Adrenal gland (tissue), 12 donors: ENCODE results near the gene ZNF438. TPM values are rescaled to one million over a fixed set of nuclear protein-coding genes. Genes with fewer than 3 reads are reported as not detected.

Source experiments
- DNase-seq, 7 donors: peaks; one replicate each; pipeline ENCODE4 v3.0.0-alpha.2; 2019 to 2020
- H3K27ac ChIP-seq, 5 donors: fragments of 200-600 bp; sonication (generic) in 4 of 5; 1 replicate in 3 of 5; 2 replicates in 2 of 5; pipeline versions ENCODE4 v1.5.1 to v1.8.0; 2016 to 2020; ENCODE audit warnings: mild to moderate bottlenecking in 1 of 5
- H3K27me3 ChIP-seq: fragments of 200-600 bp; 2 replicates; pipeline ENCODE4 v1.8.0; 2021
- H3K36me3 ChIP-seq, 2 donors: fragments of 200-600 bp; replicated peaks in 1 of 2; 1 replicate in 1 of 2; 2 replicates in 1 of 2; pipeline versions ENCODE4 v1.5.1 to v1.8.0; 2018 to 2022
- H3K4me1 ChIP-seq, 2 donors: fragments of 200-600 bp; replicated peaks in 1 of 2; 1 replicate in 1 of 2; 2 replicates in 1 of 2; pipeline versions ENCODE4 v1.5.1 to v1.8.0; 2018 to 2021
- H3K4me3 ChIP-seq, 4 donors: fragments of 200-600 bp; sonication (generic) in 3 of 4; one replicate each; pipeline ENCODE4 v1.5.1; 2016 to 2018
- H3K9me3 ChIP-seq, 3 donors: fragments of 200-600 bp; sonication (generic) in 1 of 3; replicated peaks in 1 of 3; 1 replicate in 2 of 3; 2 replicates in 1 of 3; pipeline versions ENCODE4 v1.5.1 to v1.8.0; 2016 to 2021
- POLR2A ChIP-seq, 2 donors: fragments of 450-650 bp; IDR thresholded peaks; one replicate each; pipeline ENCODE4 v1.6.1; 2017; ENCODE audit warnings: antibody characterized with exemption in 2 of 2, mild to moderate bottlenecking in 2 of 2, moderate library complexity in 1 of 2
- WGBS, 4 donors: extraction: QIAGEN DNeasy Blood & Tissue Kit in 2 of 4; methylation state at CpG; one replicate each; pipeline versions ENCODE4 v1.1.5 to v1.1.7; 2013 to 2017; 5-methylcytosine and 5-hydroxymethylcytosine counted together
- intact Hi-C, 2 donors: fragments of 100-400 bp; cut with DNase I; formaldehyde crosslinking; loops; one replicate each; pipeline versions ENCODE4 v1.14.1 to v1.15.0; 2022 to 2023
- polyA plus RNA-seq, 3 donors: library from polyadenylated mRNA; stranded (reverse); fragments of 200-250 nt in 2 of 3; fragments of 350-450 nt in 1 of 3; fragmentation: Illumina TruSeq in 1 of 3; extraction: RNeasy Lipid Tissue Mini Kit (QIAGEN cat#74804) in 1 of 3; gene quantifications; one replicate each; pipeline ENCODE4 v1.2.3, GENCODE V29; 2013 to 2014
- total RNA-seq, 9 donors: library from RNA; depleted of rRNA in 4 of 9; stranded (reverse); fragments of >200 nt in 4 of 9; fragments of 120-200 nt in 1 of 9; fragmentation: NEBNext Ultra II Directional in 1 of 9; extraction: Animal tissue kit (Norgen Biotek cat#: 25700) in 1 of 9; gene quantifications; one replicate each; pipeline versions ENCODE4 v1.1.0 to v1.2.4, GENCODE V29; 2013 to 2023
- TF ChIP-seq, protein P1 (sequence below), 6 experiments: fragments of 450-650 bp in 4 of 6; fragments of 200-600 bp in 2 of 6; sonication (generic) in 1 of 6; IDR thresholded peaks; 1 replicate in 5 of 6; 2 replicates in 1 of 6; pipeline versions ENCODE4 v1.5.1 to v1.8.0; 2016 to 2021; ENCODE audit warnings: antibody characterized with exemption in 6 of 6, mild to moderate bottlenecking in 2 of 6, moderate library complexity in 1 of 6
- donor health status: healthy with polysubstance abuse.
- donor health status: Bipolar disorder and iron deficiency.
- donor health status: DM: yes; HTN: yes; CAD: no.
- donor health status: DM: no; HTN: no; CAD: no.
- donor health status: DM: no; HTN: no; CAD: no.
- donor health status: DM: yes; HTN: yes; CAD: no.

Gene ZNF438
- total and polyA plus RNA-seq, 12 donors: 3.4 to 15.5 (median 5.7) TPM

DNA sequence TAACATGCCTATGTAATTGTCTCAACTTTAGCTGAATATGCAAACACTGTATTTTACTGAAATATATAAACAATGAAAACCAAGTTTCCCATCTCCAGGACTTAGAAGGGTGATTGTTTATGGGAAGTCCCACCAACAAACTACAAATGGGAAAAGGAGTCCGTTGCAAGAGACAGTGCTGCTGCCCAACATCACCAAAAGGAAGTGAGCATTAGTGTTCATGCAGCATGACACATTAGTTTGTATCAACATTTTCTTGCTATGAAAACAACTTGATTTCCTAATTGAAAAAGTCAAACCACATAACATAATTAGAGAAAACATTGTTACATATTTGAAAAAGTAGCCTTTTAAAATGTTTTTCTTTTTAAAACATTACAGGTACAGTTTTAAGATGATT is 138.5 kb downstream of the ZNF438 start:
- H3K4me3 ChIP-seq: no peak overlapping the region
- WGBS, 4 donors: 80 to 84% (median 84%) methylated on average over 1 of the region's 1 CpG
- DNase-seq: no peak
- no peaks in the 10 kb centered on the region for H3K27me3 ChIP-seq
- no peak overlapping the region for H3K27ac ChIP-seq
- intact Hi-C loops: no loop called here
- no peaks in the 10 kb centered on the region for H3K36me3 ChIP-seq
- H3K4me1 ChIP-seq: no peaks in the 10 kb centered on the region
- TF ChIP-seq, protein P1, sequence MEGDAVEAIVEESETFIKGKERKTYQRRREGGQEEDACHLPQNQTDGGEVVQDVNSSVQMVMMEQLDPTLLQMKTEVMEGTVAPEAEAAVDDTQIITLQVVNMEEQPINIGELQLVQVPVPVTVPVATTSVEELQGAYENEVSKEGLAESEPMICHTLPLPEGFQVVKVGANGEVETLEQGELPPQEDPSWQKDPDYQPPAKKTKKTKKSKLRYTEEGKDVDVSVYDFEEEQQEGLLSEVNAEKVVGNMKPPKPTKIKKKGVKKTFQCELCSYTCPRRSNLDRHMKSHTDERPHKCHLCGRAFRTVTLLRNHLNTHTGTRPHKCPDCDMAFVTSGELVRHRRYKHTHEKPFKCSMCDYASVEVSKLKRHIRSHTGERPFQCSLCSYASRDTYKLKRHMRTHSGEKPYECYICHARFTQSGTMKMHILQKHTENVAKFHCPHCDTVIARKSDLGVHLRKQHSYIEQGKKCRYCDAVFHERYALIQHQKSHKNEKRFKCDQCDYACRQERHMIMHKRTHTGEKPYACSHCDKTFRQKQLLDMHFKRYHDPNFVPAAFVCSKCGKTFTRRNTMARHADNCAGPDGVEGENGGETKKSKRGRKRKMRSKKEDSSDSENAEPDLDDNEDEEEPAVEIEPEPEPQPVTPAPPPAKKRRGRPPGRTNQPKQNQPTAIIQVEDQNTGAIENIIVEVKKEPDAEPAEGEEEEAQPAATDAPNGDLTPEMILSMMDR (IDR thresholded peaks at IDR 0.05): no peak
- no peak for TF ChIP-seq POLR2A (IDR thresholded peaks at IDR 0.05)
- H3K9me3 ChIP-seq: no peaks in the 10 kb centered on the region

DNA sequence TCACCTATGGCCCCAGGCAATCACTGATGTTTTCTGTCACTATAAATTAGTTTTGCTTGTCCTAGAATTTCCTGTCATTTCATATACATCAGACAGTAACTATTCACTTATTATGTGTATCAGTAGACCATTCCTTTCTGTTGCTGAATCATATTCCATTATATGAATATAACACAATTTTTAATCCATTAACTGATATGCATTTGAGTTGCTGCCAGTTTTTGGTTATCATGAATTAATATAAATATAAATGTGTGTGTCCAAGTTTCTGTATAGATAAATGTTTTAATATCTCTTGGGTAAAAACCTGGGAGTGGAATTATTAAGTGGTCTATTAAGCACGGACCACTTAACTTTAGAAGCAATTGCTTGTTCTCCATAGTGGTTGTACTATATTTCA is 143.8 kb downstream of the ZNF438 start:
- WGBS, 4 donors: 89 to 95% (median 93%) methylated on average over 1 of the region's 1 CpG
- H3K36me3 ChIP-seq: no peaks in the 10 kb centered on the region
- no peak for DNase-seq
- H3K27me3 ChIP-seq: no peaks in the 10 kb centered on the region
- H3K4me1 ChIP-seq: no peaks in the 10 kb centered on the region
- TF ChIP-seq, protein P1 (IDR thresholded peaks at IDR 0.05): no peak
- no peak for TF ChIP-seq POLR2A (IDR thresholded peaks at IDR 0.05)
- H3K27ac ChIP-seq: no peak overlapping the region
- no peak overlapping the region for H3K4me3 ChIP-seq
- intact Hi-C loops: no loop called here
- H3K9me3 ChIP-seq: no peaks in the 10 kb centered on the region

DNA sequence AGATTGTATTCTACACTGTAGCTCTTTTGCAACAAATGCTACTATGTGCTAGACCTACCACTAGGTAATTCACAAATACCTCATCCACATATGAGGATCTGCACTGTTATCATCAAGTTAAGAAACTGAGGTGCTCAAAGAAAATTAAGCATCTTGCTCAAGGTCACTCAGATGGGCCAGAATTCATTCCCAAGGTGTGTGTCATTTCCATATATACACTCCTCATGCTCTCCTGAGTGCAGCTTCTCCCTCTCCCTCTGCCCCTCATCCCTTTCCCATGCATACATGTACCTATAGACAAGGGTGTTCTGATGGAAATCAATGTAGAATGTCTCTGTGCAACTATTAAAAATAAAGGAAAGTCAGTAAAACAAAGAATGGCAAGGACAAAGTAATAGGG is 146.2 kb downstream of the ZNF438 start:
- no peak for DNase-seq
- no peaks in the 10 kb centered on the region for H3K27me3 ChIP-seq
- intact Hi-C loops: no loop called here
- TF ChIP-seq, protein P1 (IDR thresholded peaks at IDR 0.05): no peak
- TF ChIP-seq POLR2A (IDR thresholded peaks at IDR 0.05): no peak
- H3K36me3 ChIP-seq: no peaks in the 10 kb centered on the region
- peaks cover 0 to 4% (median 0%) of the 10 kb centered on the region in 3 donors for H3K9me3 ChIP-seq
- H3K4me3 ChIP-seq: no peak overlapping the region
- no peaks in the 10 kb centered on the region for H3K4me1 ChIP-seq
- no peak overlapping the region for H3K27ac ChIP-seq

DNA sequence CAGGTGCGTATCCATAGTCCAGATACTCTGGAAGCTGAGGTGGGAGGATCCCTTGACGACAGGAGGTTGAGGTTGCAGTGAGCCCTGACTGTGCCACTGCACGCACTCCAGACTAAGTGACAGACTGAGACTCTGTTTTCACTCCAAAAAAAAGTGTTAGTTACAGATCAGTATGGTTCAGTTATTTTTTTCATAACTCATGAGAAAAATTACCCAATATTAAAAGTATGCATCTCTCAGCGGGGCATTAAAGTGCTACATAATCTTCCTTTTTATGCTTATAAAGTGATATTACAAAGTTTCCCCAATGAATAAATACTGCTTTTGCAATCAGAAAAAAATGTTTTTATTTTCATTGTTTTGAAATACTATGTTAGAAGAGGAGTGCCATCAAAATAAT is 147.9 kb downstream of the ZNF438 start:
- Histone ChIP-seq H3K4me3 (no peak overlapping the region), H3K36me3 (no peaks in the 10 kb centered on the region), H3K9me3 (peaks cover 0 to 4% (median 0%) of the 10 kb centered on the region in 3 donors), H3K27ac (no peak overlapping the region), H3K4me1 (no peaks in the 10 kb centered on the region), H3K27me3 (no peaks in the 10 kb centered on the region)
- WGBS, 4 donors: 67 to 84% (median 77%) methylated on average over 4 of the region's 4 CpGs
- intact Hi-C loops: no loop called here
- no peak for TF ChIP-seq POLR2A (IDR thresholded peaks at IDR 0.05)
- TF ChIP-seq, protein P1 (IDR thresholded peaks at IDR 0.05): no peak
- DNase-seq: no peak
